Kidney (tissue), 14 donors: ENCODE measurements around the gene WAC. TPM values are rescaled to one million over a fixed set of nuclear protein-coding genes. Genes with fewer than 3 reads are reported as not detected.

ENCODE experiments used
- DNase-seq, 5 donors: peaks; one replicate each; pipeline ENCODE4 v3.0.0-alpha.2; 2013 to 2020
- FAIRE-seq: peaks from 2 replicates; lab custom pipeline; 2012; peaks lifted over from hg19 to GRCh38; lab: Jason Lieb, UNC
- H3K27ac ChIP-seq, 2 donors: one replicate each; pipeline ENCODE4 v1.7.0; 2013; ENCODE audit warnings: low read depth in 2 of 2, low read length in 2 of 2, inconsistent platforms in 1 of 2
- H3K27me3 ChIP-seq: one replicate; pipeline ENCODE4 v1.7.1; 2013; ENCODE audit warnings: low read length, inconsistent platforms; ENCODE audit not compliant: control insufficient read depth, insufficient read depth
- H3K36me3 ChIP-seq, 3 donors: one replicate each; pipeline versions ENCODE4 v1.7.0 to v1.7.1; 2013; ENCODE audit warnings: low read length in 3 of 3, control low read depth in 1 of 3, inconsistent platforms in 1 of 3; ENCODE audit not compliant: insufficient read depth in 3 of 3, control insufficient read depth in 2 of 3
- H3K4me1 ChIP-seq, 3 donors: one replicate each; pipeline versions ENCODE4 v1.7.0 to v1.7.1; 2013; ENCODE audit warnings: low read length in 3 of 3, inconsistent platforms in 1 of 3, low read depth in 1 of 3; ENCODE audit not compliant: control insufficient read depth in 2 of 3, insufficient read depth in 2 of 3
- H3K4me3 ChIP-seq, 3 donors: one replicate each; pipeline versions ENCODE4 v1.7.0 to v1.8.1; 2013; ENCODE audit warnings: low read length in 3 of 3, control low read depth in 1 of 3, inconsistent platforms in 1 of 3
- H3K9ac ChIP-seq, 3 donors: one replicate each; pipeline versions ENCODE4 v1.7.0 to v1.7.1; 2013; ENCODE audit warnings: low read length in 3 of 3, control low read depth in 1 of 3, inconsistent platforms in 1 of 3
- H3K9me3 ChIP-seq, 3 donors: one replicate each; pipeline versions ENCODE4 v1.7.0 to v1.7.1; 2013; ENCODE audit warnings: low read length in 3 of 3, control low read depth in 1 of 3, inconsistent platforms in 1 of 3; ENCODE audit not compliant: control insufficient read depth in 2 of 3, insufficient read depth in 1 of 3
- CTCF ChIP-seq: IDR thresholded peaks from 3 replicates; pipeline ENCODE4 v1.5.1; 2012; ENCODE audit warnings: mild to moderate bottlenecking, moderate library complexity, borderline replicate concordance; ENCODE audit not compliant: insufficient read depth; ENCODE audit errors: extremely low read depth
- intact Hi-C: fragments of 100-400 bp; cut with DNase I; formaldehyde crosslinking; loops from one replicate; pipeline ENCODE4 v1.11.1; 2022
- polyA plus RNA-seq: library from polyadenylated mRNA; stranded (reverse); fragments of 350-450 nt; fragmentation: Illumina TruSeq; extraction: RNeasy Lipid Tissue Mini Kit (QIAGEN cat#74804); gene quantifications from one replicate; pipeline ENCODE4 v1.2.3, GENCODE V29; 2014; ENCODE audit warnings: low read depth, low replicate concordance; ENCODE audit not compliant: insufficient read depth
- total RNA-seq: library from RNA; stranded (reverse); fragmentation: NEBNext Ultra II Directional; extraction: Animal tissue kit (Norgen Biotek cat#: 25700); gene quantifications from one replicate; pipeline ENCODE4 v1.2.1, GENCODE V29; 2021
- donor health status: control.
- donor health status: control.
- donor health status: control.
- donor health status: control.
- donor health status: control.
- donor health status: DM: yes; HTN: yes; CAD: no.
- donor health status: Normal renal cell carcinoma (clear cell type).

The WAC gene
- total and polyA plus RNA-seq, 2 donors from 2014 or later, result 33.4 to 107 TPM

DNA sequence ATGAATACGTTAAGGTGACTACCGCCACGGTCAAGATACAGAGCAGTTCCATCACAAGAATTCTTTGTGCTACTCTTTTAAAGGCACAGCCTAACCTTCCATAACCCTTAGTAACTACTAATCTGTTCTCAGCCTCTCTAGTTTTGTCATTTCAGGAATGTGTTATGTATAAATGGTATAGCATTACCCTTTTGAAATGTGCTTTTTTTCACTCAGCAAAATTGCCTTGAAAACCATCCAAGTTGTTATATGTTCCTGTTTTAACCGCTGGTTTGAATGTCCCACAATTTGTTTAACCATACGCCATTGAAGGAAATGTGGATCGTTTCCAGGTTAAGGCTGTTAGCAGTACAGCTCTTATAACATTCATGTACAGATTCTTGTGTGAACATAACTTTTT, 32.0 kb downstream of the WAC start:
- Histone ChIP-seq H3K36me3 (peaks cover 0 to 6% (median 2%) of the 10 kb centered on the region in 3 donors), H3K4me1 (peaks cover 0 to 2% (median 2%) of the 10 kb centered on the region in 3 donors), H3K27me3 (no peaks in the 10 kb centered on the region), H3K27ac (no peak overlapping the region), H3K9me3 (no peaks in the 10 kb centered on the region), H3K4me3 (no peak overlapping the region), H3K9ac (no peak overlapping the region)
- DNase-seq, result no peak
- no peak for FAIRE-seq
- intact Hi-C loops, result no loop called here
- no peak for TF ChIP-seq CTCF

DNA sequence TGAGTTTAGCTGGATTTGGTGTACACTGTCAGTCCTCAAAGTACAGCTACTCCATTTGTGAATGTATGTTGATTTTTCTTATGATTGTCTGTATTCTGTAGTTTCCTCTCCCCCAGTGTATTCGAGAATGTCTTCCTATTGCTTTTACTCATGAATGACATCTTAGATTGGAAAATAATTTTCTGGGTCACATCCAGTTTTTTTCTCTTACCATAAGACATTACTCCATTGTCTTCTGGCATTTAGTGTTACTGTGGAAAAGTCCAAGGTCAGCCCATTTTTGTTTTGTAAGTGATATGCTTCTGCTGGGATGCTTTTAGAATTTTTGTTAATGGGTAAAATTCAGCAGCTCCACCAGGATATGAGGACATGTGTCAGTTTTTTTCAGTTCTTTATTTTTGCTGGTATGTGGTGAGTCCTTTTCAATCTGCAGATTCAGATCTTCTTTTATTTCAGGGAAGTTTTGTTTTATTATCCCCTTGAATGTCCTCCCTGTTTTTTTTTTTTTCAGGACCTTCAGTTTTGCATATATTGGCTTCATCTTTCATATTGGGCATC, 33.6 kb downstream of the WAC start:
- Histone ChIP-seq H3K9ac (no peak overlapping the region), H3K27me3 (no peaks in the 10 kb centered on the region), H3K4me3 (no peak overlapping the region), H3K4me1 (peaks cover 0 to 2% (median 0%) of the 10 kb centered on the region in 3 donors), H3K9me3 (no peaks in the 10 kb centered on the region), H3K27ac (no peak overlapping the region), H3K36me3 (peaks cover 2 to 4% (median 4%) of the 10 kb centered on the region in 3 donors)
- intact Hi-C loops, result no loop called here
- TF ChIP-seq CTCF, result no peak
- FAIRE-seq, result no peak
- DNase-seq, result no peak

- Histone ChIP-seq H3K27ac (no peak overlapping the region), H3K9me3 (no peaks in the 10 kb centered on the region), H3K9ac (no peak overlapping the region), H3K27me3 (no peaks in the 10 kb centered on the region), H3K36me3 (peaks cover 0 to 5% (median 0%) of the 10 kb centered on the region in 3 donors), H3K4me3 (no peak overlapping the region), H3K4me1 (no peaks in the 10 kb centered on the region)
- no peak for TF ChIP-seq CTCF
- no peak for DNase-seq
- no peak for FAIRE-seq
- intact Hi-C loops, result no loop called here
These were observed 36.7 kb downstream of the WAC start for GRCh38 chr10:28569506-28570159.
